IPS DF 6.9 (cell line): ENCODE results near the gene FAM210B.
"Not testable (repeated sequence)": the region's sequence is repeated elsewhere in the genome, so short reads cannot be mapped to it uniquely, and the experiment has no call there.

Source experiments
- DNase-seq: peaks from one replicate; pipeline ENCODE4 v3.0.0-alpha.2; 2013; ENCODE audit warnings: low read depth, low spot score
- H3K27ac ChIP-seq: one replicate; pipeline ENCODE4 v1.5.1; 2013; ENCODE audit warnings: low read length, control low read depth
- H3K27me3 ChIP-seq: 2 replicates; pipeline ENCODE4 v1.6.1; 2013; ENCODE audit warnings: mild to moderate bottlenecking, low read length; ENCODE audit not compliant: control insufficient read depth, insufficient read depth
- H3K36me3 ChIP-seq: 2 replicates; pipeline ENCODE4 v1.6.1; 2013; ENCODE audit warnings: low read length; ENCODE audit not compliant: control insufficient read depth, insufficient read depth
- H3K4me1 ChIP-seq: 2 replicates; pipeline ENCODE4 v1.6.1; 2013; ENCODE audit warnings: low read length; ENCODE audit not compliant: control insufficient read depth, insufficient read depth
- H3K4me3 ChIP-seq: 2 replicates; pipeline ENCODE4 v1.5.1; 2013; ENCODE audit warnings: mild to moderate bottlenecking, low read length
- H3K9me3 ChIP-seq: 2 replicates; pipeline ENCODE4 v1.6.1; 2013; ENCODE audit warnings: low read length, inconsistent platforms; ENCODE audit not compliant: control insufficient read depth, insufficient read depth
- WGBS: extraction: QIAGEN DNeasy Blood & Tissue Kit; methylation state at CpG from one replicate; pipeline ENCODE4 v1.1.7; 2013; ENCODE audit warnings: mixed read lengths, missing lambda C conversion rate; ENCODE audit not compliant: insufficient read length, insufficient coverage; 5-methylcytosine and 5-hydroxymethylcytosine counted together

Gene FAM210B

GRCh38 chr20:56376331-56376730 lies 17.6 kb downstream of the FAM210B start:
- Histone ChIP-seq H3K9me3 (no peaks in the 10 kb centered on the region), H3K4me3 (no peak overlapping the region), H3K27ac (no peak overlapping the region), H3K4me1 (no peaks in the 10 kb centered on the region), H3K27me3 (no peaks in the 10 kb centered on the region), H3K36me3 (peaks cover 17% of the 10 kb centered on the region)
- DNase-seq: no peak
- no CpG with 5 or more reads among the region's 2 CpGs for WGBS

GRCh38 chr20:56378386-56378785 lies 19.6 kb downstream of the FAM210B start:
- DNase-seq: no peak
- no peaks in the 10 kb centered on the region for H3K27me3 ChIP-seq
- no peaks in the 10 kb centered on the region for H3K9me3 ChIP-seq
- no peak overlapping the region for H3K27ac ChIP-seq
- H3K4me3 ChIP-seq: no peak overlapping the region
- H3K4me1 ChIP-seq: no peaks in the 10 kb centered on the region
- peaks cover 20% of the 10 kb centered on the region for H3K36me3 ChIP-seq
- no CpG with 5 or more reads among the region's 3 CpGs for WGBS

- no peak for DNase-seq
- no peaks in the 10 kb centered on the region for H3K9me3 ChIP-seq
- H3K4me3 ChIP-seq: no peak overlapping the region
- H3K27me3 ChIP-seq: no peaks in the 10 kb centered on the region
- no peaks in the 10 kb centered on the region for H3K4me1 ChIP-seq
- H3K36me3 ChIP-seq: peaks cover 25% of the 10 kb centered on the region
- WGBS: no CpG with 5 or more reads among the region's 1 CpG
- no peak overlapping the region for H3K27ac ChIP-seq
Observed at GRCh38 chr20:56380375-56380774, 21.6 kb downstream of the FAM210B start.

- DNase-seq: no peak
- no peaks in the 10 kb centered on the region for H3K9me3 ChIP-seq
- H3K27ac ChIP-seq: no peak overlapping the region
- no peaks in the 10 kb centered on the region for H3K27me3 ChIP-seq
- no peak overlapping the region for H3K4me3 ChIP-seq
- H3K4me1 ChIP-seq: no peaks in the 10 kb centered on the region
- peaks cover 30% of the 10 kb centered on the region for H3K36me3 ChIP-seq
- no CpG with 5 or more reads among the region's 1 CpG for WGBS
Observed at GRCh38 chr20:56381501-56381900, 22.7 kb downstream of the FAM210B start.

GRCh38 chr20:56382696-56383095 lies 23.9 kb downstream of the FAM210B start:
- Histone ChIP-seq H3K9me3 (no peaks in the 10 kb centered on the region), H3K27ac (no peak overlapping the region), H3K27me3 (no peaks in the 10 kb centered on the region), H3K4me3 (no peak overlapping the region), H3K36me3 (peaks cover 30% of the 10 kb centered on the region), H3K4me1 (no peaks in the 10 kb centered on the region)
- no peak for DNase-seq
- no CpG with 5 or more reads among the region's 4 CpGs for WGBS

GRCh38 chr20:56383334-56383733 lies 24.6 kb downstream of the FAM210B start:
- no peak overlapping the region for H3K4me3 ChIP-seq
- no peaks in the 10 kb centered on the region for H3K4me1 ChIP-seq
- WGBS: no CpG with 5 or more reads among the region's 8 CpGs
- H3K36me3 ChIP-seq: peaks cover 33% of the 10 kb centered on the region
- no peak overlapping the region for H3K27ac ChIP-seq
- no peak for DNase-seq
- no peaks in the 10 kb centered on the region for H3K9me3 ChIP-seq
- no peaks in the 10 kb centered on the region for H3K27me3 ChIP-seq

GRCh38 chr20:56385130-56385529 lies 26.4 kb downstream of the FAM210B start:
- no CpG with 5 or more reads among the region's 4 CpGs for WGBS
- no peak for DNase-seq

GRCh38 chr20:56386219-56386618 lies 27.4 kb downstream of the FAM210B start:
- Histone ChIP-seq H3K36me3 (peaks cover 33% of the 10 kb centered on the region), H3K27me3 (no peaks in the 10 kb centered on the region), H3K27ac (no peak overlapping the region), H3K4me3 (no peak overlapping the region), H3K9me3 (no peaks in the 10 kb centered on the region), H3K4me1 (no peaks in the 10 kb centered on the region)
- DNase-seq: no peak
- WGBS: no CpG with 5 or more reads among the region's 6 CpGs

More at GRCh38 chr20:56385130-56385529, 26.4 kb downstream of the FAM210B start:
- Histone ChIP-seq H3K4me1 (no peaks in the 10 kb centered on the region), H3K4me3 (no peak overlapping the region), H3K36me3 (peaks cover 34% of the 10 kb centered on the region), H3K27ac (no peak overlapping the region), H3K27me3 (no peaks in the 10 kb centered on the region), H3K9me3 (no peaks in the 10 kb centered on the region)

GRCh38 chr20:56388882-56389281 lies 30.1 kb downstream of the FAM210B start:
- Histone ChIP-seq H3K4me1 (no peaks in the 10 kb centered on the region), H3K36me3 (peaks cover 20% of the 10 kb centered on the region; the same call in 1 of the 2 replicates), H3K27ac (no peak overlapping the region), H3K4me3 (no peak overlapping the region), H3K9me3 (no peaks in the 10 kb centered on the region), H3K27me3 (no peaks in the 10 kb centered on the region)
- no peak for DNase-seq
- WGBS: no CpG with 5 or more reads among the region's 4 CpGs

GRCh38 chr20:56389807-56390206 lies 31.0 kb downstream of the FAM210B start:
- Histone ChIP-seq H3K4me3 (no peak overlapping the region), H3K27me3 (no peaks in the 10 kb centered on the region), H3K9me3 (no peaks in the 10 kb centered on the region), H3K36me3 (peaks cover 17% of the 10 kb centered on the region; the same call in 1 of the 2 replicates), H3K27ac (no peak overlapping the region), H3K4me1 (no peaks in the 10 kb centered on the region)
- WGBS: no CpG with 5 or more reads among the region's 4 CpGs
- no peak for DNase-seq

- WGBS: no CpG with 5 or more reads among the region's 9 CpGs
- not testable (repeated sequence) for DNase-seq, H3K27me3 ChIP-seq, H3K4me1 ChIP-seq, H3K9me3 ChIP-seq, H3K27ac ChIP-seq, H3K4me3 ChIP-seq
- H3K36me3 ChIP-seq: peaks cover 14% of the 10 kb centered on the region; the same call in 1 of the 2 replicates
Observed at GRCh38 chr20:56390396-56390795, 31.6 kb downstream of the FAM210B start.
